Measurements from ENCODE around the gene GOLGA6D.
"Not testable (repeated sequence)": the region's sequence is repeated elsewhere in the genome, so short reads cannot be mapped to it uniquely, and the experiment has no call there.

DNA sequence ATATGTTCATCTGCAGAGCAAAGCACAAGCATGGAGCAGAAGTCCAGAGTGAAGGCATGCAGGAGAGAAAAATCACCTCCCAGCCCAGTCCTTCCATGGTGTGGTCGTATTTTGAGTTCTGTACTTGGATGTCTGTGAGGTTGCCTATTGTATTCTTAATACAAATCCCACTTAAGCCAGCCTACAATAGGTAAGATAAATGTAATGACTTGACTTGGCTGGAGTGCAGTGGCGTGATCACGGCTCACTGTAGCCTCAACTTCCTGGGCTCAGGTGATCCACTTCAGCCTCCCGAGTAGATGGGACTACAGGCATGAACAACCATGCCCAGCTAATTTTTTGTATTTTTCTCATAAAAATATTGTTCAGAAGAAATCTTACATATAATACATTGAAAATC is 31.3 kb upstream of the GOLGA6D start:
- not testable (repeated sequence) for TF ChIP-seq CTCF (IDR thresholded peaks at IDR 0.05); EZH2 (IDR thresholded peaks at IDR 0.05; ENCODE audit: borderline replicate concordance, insufficient read depth, low read depth, low read length, poor library complexity, severe bottlenecking)
